WI38 (cell line): Measurements from ENCODE around the gene GLUL.

ENCODE experiments used
- H3K4me3 ChIP-seq: 2 replicates; pipeline ENCODE4 v1.5.1; 2011; ENCODE audit warnings: low read depth, mild to moderate bottlenecking, control low read depth, low read length
- TF ChIP-seq, protein P1 (sequence below): IDR thresholded peaks from 2 replicates; pipeline ENCODE4 v1.5.1; 2012; ENCODE audit warnings: low read depth, mild to moderate bottlenecking, control low read depth, low read length

The GLUL gene

GRCh38 chr1:182426442-182427430 is 35.1 kb upstream of the GLUL start:
- TF ChIP-seq, protein P1, sequence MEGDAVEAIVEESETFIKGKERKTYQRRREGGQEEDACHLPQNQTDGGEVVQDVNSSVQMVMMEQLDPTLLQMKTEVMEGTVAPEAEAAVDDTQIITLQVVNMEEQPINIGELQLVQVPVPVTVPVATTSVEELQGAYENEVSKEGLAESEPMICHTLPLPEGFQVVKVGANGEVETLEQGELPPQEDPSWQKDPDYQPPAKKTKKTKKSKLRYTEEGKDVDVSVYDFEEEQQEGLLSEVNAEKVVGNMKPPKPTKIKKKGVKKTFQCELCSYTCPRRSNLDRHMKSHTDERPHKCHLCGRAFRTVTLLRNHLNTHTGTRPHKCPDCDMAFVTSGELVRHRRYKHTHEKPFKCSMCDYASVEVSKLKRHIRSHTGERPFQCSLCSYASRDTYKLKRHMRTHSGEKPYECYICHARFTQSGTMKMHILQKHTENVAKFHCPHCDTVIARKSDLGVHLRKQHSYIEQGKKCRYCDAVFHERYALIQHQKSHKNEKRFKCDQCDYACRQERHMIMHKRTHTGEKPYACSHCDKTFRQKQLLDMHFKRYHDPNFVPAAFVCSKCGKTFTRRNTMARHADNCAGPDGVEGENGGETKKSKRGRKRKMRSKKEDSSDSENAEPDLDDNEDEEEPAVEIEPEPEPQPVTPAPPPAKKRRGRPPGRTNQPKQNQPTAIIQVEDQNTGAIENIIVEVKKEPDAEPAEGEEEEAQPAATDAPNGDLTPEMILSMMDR, result no peak
- no peak overlapping the region for H3K4me3 ChIP-seq

GRCh38 chr1:182415789-182416188 is 24.2 kb upstream of the GLUL start:
- TF ChIP-seq, protein P1, result no peak
- no peak overlapping the region for H3K4me3 ChIP-seq

GRCh38 chr1:182413969-182414368 is 22.4 kb upstream of the GLUL start:
- no peak overlapping the region for H3K4me3 ChIP-seq
- TF ChIP-seq, protein P1, result no peak

GRCh38 chr1:182413486-182413885 is 21.9 kb upstream of the GLUL start:
- TF ChIP-seq, protein P1, result no peak
- no peak overlapping the region for H3K4me3 ChIP-seq

DNA sequence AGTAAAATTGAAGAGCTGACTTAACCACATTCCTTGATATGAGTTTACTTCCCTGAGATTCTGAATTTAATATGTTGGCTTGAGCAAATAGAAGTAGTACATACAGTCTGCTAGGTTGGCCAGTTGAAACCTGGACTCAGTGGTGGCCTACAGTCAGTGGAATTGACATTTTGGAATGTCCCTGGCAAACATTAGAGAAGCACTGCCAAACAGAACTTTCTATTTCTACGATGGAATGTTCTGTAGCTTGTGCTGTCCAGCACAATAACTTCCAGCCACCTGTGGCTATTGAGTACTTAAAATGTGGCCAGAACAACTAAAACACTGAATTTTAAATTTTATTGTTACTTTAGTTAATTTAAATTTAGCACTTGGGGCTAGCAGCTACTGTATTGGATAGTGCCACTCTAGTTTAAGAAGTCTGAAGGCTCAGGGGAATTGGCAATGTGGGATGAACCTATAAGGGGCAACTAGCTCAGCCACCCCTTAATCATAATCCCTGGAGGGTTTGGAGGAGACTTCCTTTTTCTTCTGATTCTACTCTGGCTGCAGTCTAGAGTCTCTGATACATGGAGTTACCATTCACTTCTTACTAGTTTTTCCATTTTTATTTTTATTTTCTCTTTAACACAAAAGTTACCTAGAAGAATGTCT is 19.2 kb upstream of the GLUL start:
- H3K4me3 ChIP-seq, result no peak overlapping the region
- TF ChIP-seq, protein P1, result no peak

GRCh38 chr1:182410138-182410537 is 18.5 kb upstream of the GLUL start:
- no peak overlapping the region for H3K4me3 ChIP-seq
- TF ChIP-seq, protein P1, result no peak
